ENCODE data around the gene VAV2.

DNA sequence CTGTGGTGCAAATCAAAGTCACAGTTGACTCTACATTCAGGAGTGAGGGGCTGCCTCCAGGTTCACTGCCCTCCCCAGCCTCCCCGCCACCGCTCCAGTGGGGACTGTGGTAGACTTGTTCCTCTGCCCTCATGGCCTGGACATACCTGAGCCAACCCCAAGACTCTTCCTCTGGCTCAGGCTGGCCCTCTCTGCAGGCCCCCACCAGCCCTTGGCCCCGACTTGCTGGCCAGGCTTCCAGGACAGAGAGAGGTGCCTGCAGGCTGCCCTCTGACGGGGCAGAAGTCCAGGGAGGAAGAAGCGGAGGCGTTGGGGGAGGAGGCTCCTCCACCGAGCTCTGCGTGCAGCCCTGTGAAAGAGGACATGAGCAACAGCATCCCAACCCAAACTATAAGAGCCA, 251.2 kb downstream of the VAV2 start:
- TF ChIP-seq CTCF (conservative IDR thresholded peaks at IDR 0.05; ENCODE audit: low read depth in 2 of 2): no peak
- TF ChIP-seq EZH2 (IDR thresholded peaks at IDR 0.05; ENCODE audit: low read depth, unreplicated experiment): no peak
- TF ChIP-seq, protein P1, sequence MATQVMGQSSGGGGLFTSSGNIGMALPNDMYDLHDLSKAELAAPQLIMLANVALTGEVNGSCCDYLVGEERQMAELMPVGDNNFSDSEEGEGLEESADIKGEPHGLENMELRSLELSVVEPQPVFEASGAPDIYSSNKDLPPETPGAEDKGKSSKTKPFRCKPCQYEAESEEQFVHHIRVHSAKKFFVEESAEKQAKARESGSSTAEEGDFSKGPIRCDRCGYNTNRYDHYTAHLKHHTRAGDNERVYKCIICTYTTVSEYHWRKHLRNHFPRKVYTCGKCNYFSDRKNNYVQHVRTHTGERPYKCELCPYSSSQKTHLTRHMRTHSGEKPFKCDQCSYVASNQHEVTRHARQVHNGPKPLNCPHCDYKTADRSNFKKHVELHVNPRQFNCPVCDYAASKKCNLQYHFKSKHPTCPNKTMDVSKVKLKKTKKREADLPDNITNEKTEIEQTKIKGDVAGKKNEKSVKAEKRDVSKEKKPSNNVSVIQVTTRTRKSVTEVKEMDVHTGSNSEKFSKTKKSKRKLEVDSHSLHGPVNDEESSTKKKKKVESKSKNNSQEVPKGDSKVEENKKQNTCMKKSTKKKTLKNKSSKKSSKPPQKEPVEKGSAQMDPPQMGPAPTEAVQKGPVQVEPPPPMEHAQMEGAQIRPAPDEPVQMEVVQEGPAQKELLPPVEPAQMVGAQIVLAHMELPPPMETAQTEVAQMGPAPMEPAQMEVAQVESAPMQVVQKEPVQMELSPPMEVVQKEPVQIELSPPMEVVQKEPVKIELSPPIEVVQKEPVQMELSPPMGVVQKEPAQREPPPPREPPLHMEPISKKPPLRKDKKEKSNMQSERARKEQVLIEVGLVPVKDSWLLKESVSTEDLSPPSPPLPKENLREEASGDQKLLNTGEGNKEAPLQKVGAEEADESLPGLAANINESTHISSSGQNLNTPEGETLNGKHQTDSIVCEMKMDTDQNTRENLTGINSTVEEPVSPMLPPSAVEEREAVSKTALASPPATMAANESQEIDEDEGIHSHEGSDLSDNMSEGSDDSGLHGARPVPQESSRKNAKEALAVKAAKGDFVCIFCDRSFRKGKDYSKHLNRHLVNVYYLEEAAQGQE (IDR thresholded peaks at IDR 0.05; ENCODE audit: unreplicated experiment): no peak
- no peak for TF ChIP-seq POLR2AphosphoS5 (IDR thresholded peaks at IDR 0.05; ENCODE audit: low read depth)
- no peak for TF ChIP-seq NANOG (IDR thresholded peaks at IDR 0.05; ENCODE audit: borderline replicate concordance)
- TF ChIP-seq CREB1 (CRISPR knock-in tag; IDR thresholded peaks at IDR 0.05; ENCODE audit: low read depth): no peak
- TF ChIP-seq JUNB (IDR thresholded peaks at IDR 0.05; ENCODE audit: unreplicated experiment): no peak
- TF ChIP-seq EZH2phosphoT487 (IDR thresholded peaks at IDR 0.05; ENCODE audit: unreplicated experiment): no peak
- no peak for TF ChIP-seq ZNF114 (CRISPR knock-in tag; IDR thresholded peaks at IDR 0.05)
- TF ChIP-seq ETS1 (IDR thresholded peaks at IDR 0.05): no peak
- no peak for TF ChIP-seq ZNF331 (CRISPR knock-in tag; IDR thresholded peaks at IDR 0.05; ENCODE audit: low read depth)

All from GM23338 (cell line).